ENCODE data around the gene PIP5K1B. TPM values are rescaled to one million over a fixed set of nuclear protein-coding genes. Genes with fewer than 3 reads are reported as not detected.

Gene PIP5K1B
- total and polyA plus RNA-seq, 2 donors, result 0.94 to 1.2 TPM

GRCh38 chr9:68771376-68771775 is 66.3 kb downstream of the PIP5K1B start:
- no peaks in the 10 kb centered on the region for H3K36me3 ChIP-seq (ENCODE audit: control insufficient read depth in 2 of 2, insufficient read depth in 2 of 2, low read length in 1 of 2)

GRCh38 chr9:68775003-68775730 is 70.1 kb downstream of the PIP5K1B start:
- WGBS, result 85% methylated on average over 5 of the region's 5 CpGs
- H3K4me1 ChIP-seq (ENCODE audit: control insufficient read depth in 2 of 2, insufficient read depth in 2 of 2, low read length in 2 of 2), result peaks cover 3 to 4% of the 10 kb centered on the region in 2 donors
- H3K4me3 ChIP-seq (ENCODE audit: low read length in 2 of 2), result no peak overlapping the region
- no peak for DNase-seq (ENCODE audit: low read depth in 6 of 9, low spot score in 9 of 9)
- no peaks in the 10 kb centered on the region for H3K9me3 ChIP-seq (ENCODE audit: control insufficient read depth in 2 of 2, insufficient read depth in 1 of 2, low read length in 1 of 2)
- H3K27ac ChIP-seq (ENCODE audit: low read depth in 1 of 2, low read length in 1 of 2), result no peak overlapping the region
- H3K36me3 ChIP-seq (ENCODE audit: control insufficient read depth in 2 of 2, insufficient read depth in 2 of 2, low read length in 1 of 2), result no peaks in the 10 kb centered on the region
- H3K27me3 ChIP-seq (ENCODE audit: control insufficient read depth in 2 of 2, insufficient read depth in 1 of 2, low read length in 1 of 2), result no peaks in the 10 kb centered on the region

More at GRCh38 chr9:68771376-68771775, 66.3 kb downstream of the PIP5K1B start:
- Histone ChIP-seq H3K4me3 (ENCODE audit: low read length in 2 of 2) (no peak overlapping the region), H3K27me3 (ENCODE audit: control insufficient read depth in 2 of 2, insufficient read depth in 1 of 2, low read length in 1 of 2) (no peaks in the 10 kb centered on the region), H3K9me3 (ENCODE audit: control insufficient read depth in 2 of 2, insufficient read depth in 1 of 2, low read length in 1 of 2) (no peaks in the 10 kb centered on the region), H3K4me1 (ENCODE audit: control insufficient read depth in 2 of 2, insufficient read depth in 2 of 2, low read length in 2 of 2) (no peaks in the 10 kb centered on the region), H3K27ac (ENCODE audit: low read depth in 1 of 2, low read length in 1 of 2) (no peak overlapping the region)
- DNase-seq (ENCODE audit: low read depth in 6 of 9, low spot score in 9 of 9), result no peak
- WGBS, result 93% methylated on average over 1 of the region's 1 CpG

- H3K4me1 ChIP-seq (ENCODE audit: control insufficient read depth in 2 of 2, insufficient read depth in 2 of 2, low read length in 2 of 2), result peaks cover 8 to 15% of the 10 kb centered on the region in 2 donors
- H3K4me3 ChIP-seq (ENCODE audit: low read length in 2 of 2), result no peak overlapping the region
- H3K27me3 ChIP-seq (ENCODE audit: control insufficient read depth in 2 of 2, insufficient read depth in 1 of 2, low read length in 1 of 2), result no peaks in the 10 kb centered on the region
- DNase-seq (ENCODE audit: low read depth in 6 of 9, low spot score in 9 of 9), result no peak
- H3K9me3 ChIP-seq (ENCODE audit: control insufficient read depth in 2 of 2, insufficient read depth in 1 of 2, low read length in 1 of 2), result no peaks in the 10 kb centered on the region
- no peaks in the 10 kb centered on the region for H3K36me3 ChIP-seq (ENCODE audit: control insufficient read depth in 2 of 2, insufficient read depth in 2 of 2, low read length in 1 of 2)
- no peak overlapping the region for H3K27ac ChIP-seq (ENCODE audit: low read depth in 1 of 2, low read length in 1 of 2)
- 97% methylated on average over 2 of the region's 2 CpGs for WGBS
Observed at GRCh38 chr9:68777070-68777763, 72.2 kb downstream of the PIP5K1B start.

DNA sequence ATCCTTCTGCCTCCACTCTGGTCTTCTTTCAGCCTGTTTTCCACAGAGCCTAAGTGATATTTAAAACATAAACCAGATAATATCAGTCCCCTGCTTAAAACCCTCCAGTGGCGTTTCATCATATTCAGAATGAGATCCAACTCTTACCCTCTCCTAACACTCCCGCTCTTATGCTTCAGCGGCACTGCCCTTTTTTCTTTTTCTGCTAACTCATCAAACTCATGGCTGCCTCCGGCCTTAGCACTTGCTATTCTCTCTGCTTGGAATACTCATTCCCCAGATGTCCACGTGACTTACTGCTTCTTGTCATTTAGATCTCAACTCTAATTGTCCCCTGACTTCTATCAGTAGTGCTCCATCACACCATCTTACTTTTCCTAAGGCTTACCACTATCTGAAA is 73.6 kb downstream of the PIP5K1B start:
- WGBS, result over 99% methylated on average over 5 of the region's 5 CpGs
- Histone ChIP-seq H3K4me1 (ENCODE audit: control insufficient read depth in 2 of 2, insufficient read depth in 2 of 2, low read length in 2 of 2) (peaks cover 9 to 15% of the 10 kb centered on the region in 2 donors), H3K9me3 (ENCODE audit: control insufficient read depth in 2 of 2, insufficient read depth in 1 of 2, low read length in 1 of 2) (no peaks in the 10 kb centered on the region), H3K27ac (ENCODE audit: low read depth in 1 of 2, low read length in 1 of 2) (no peak overlapping the region), H3K27me3 (ENCODE audit: control insufficient read depth in 2 of 2, insufficient read depth in 1 of 2, low read length in 1 of 2) (no peaks in the 10 kb centered on the region), H3K4me3 (ENCODE audit: low read length in 2 of 2) (no peak overlapping the region), H3K36me3 (ENCODE audit: control insufficient read depth in 2 of 2, insufficient read depth in 2 of 2, low read length in 1 of 2) (no peaks in the 10 kb centered on the region)
- DNase-seq (ENCODE audit: low read depth in 6 of 9, low spot score in 9 of 9), result no peak

DNA sequence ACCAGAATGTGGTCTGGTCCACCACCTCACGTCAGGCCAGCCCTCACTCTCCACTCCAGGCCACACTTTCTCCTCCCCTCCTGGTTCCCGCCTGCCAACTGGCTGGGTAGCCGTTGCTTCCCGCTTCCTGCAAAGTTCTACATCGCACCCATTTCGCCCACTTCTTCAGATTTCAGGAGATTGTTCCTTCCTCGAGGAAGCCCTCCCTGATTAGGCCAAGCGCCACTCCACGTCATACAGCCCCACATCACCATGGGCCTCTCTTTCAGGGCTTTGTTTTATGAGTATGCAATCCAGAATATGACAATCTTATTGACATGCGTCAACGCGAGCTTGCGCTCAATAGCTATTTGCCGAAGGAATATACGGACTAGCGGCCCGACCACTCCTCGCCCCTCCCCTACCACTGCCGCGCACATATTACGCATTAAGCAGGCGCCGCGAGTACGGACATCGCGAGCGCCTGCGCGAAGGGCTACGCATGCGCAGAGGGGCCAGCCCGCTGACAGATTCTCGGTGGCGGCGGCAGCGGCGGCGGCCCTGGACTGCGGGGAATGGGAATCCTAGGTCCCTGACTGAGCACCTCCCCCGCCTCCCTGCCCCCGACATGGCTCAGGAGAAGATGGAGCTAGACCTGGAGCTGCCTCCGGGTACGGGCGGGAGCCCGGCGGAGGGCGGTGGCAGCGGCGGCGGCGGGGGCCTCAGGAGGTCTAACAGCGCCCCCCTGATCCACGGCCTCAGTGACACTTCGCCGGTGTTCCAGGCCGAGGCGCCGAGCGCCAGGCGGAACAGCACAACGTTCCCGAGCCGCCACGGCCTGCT is 74.7 kb downstream of the PIP5K1B start:
- no peaks in the 10 kb centered on the region for H3K27me3 ChIP-seq (ENCODE audit: control insufficient read depth in 2 of 2, insufficient read depth in 1 of 2, low read length in 1 of 2)
- peak; percentile 84 to 96 (median 91) for DNase-seq (ENCODE audit: low read depth in 6 of 9, low spot score in 9 of 9)
- H3K9me3 ChIP-seq (ENCODE audit: control insufficient read depth in 2 of 2, insufficient read depth in 1 of 2, low read length in 1 of 2), result no peaks in the 10 kb centered on the region
- peaks cover 11 to 15% of the 10 kb centered on the region in 2 donors for H3K4me1 ChIP-seq (ENCODE audit: control insufficient read depth in 2 of 2, insufficient read depth in 2 of 2, low read length in 2 of 2)
- under 1% methylated on average over 65 of the region's 65 CpGs for WGBS
- H3K36me3 ChIP-seq (ENCODE audit: control insufficient read depth in 2 of 2, insufficient read depth in 2 of 2, low read length in 1 of 2), result no peaks in the 10 kb centered on the region
- H3K27ac ChIP-seq (ENCODE audit: low read depth in 1 of 2, low read length in 1 of 2), result peak overlapping the region; percentile 91 to 94
- H3K4me3 ChIP-seq (ENCODE audit: low read length in 2 of 2), result peak overlapping the region; percentile 81 to 83

- no peaks in the 10 kb centered on the region for H3K36me3 ChIP-seq (ENCODE audit: control insufficient read depth in 2 of 2, insufficient read depth in 2 of 2, low read length in 1 of 2)
- WGBS, result 2% methylated on average over 19 of the region's 19 CpGs
- peaks cover 11 to 15% of the 10 kb centered on the region in 2 donors for H3K4me1 ChIP-seq (ENCODE audit: control insufficient read depth in 2 of 2, insufficient read depth in 2 of 2, low read length in 2 of 2)
- peak overlapping the region; percentile 91 to 94 for H3K27ac ChIP-seq (ENCODE audit: low read depth in 1 of 2, low read length in 1 of 2)
- DNase-seq (ENCODE audit: low read depth in 6 of 9, low spot score in 9 of 9), result peak in 1 of 9 donors; percentile 18
- no peaks in the 10 kb centered on the region for H3K27me3 ChIP-seq (ENCODE audit: control insufficient read depth in 2 of 2, insufficient read depth in 1 of 2, low read length in 1 of 2)
- H3K9me3 ChIP-seq (ENCODE audit: control insufficient read depth in 2 of 2, insufficient read depth in 1 of 2, low read length in 1 of 2), result no peaks in the 10 kb centered on the region
- H3K4me3 ChIP-seq (ENCODE audit: low read length in 2 of 2), result peak overlapping the region; percentile 81 to 83
Observed at GRCh38 chr9:68780380-68780712, 75.3 kb downstream of the PIP5K1B start.

- DNase-seq (ENCODE audit: low read depth in 6 of 9, low spot score in 9 of 9), result peak in 4 of 9 donors; percentile 4 to 28 (median 14)
- H3K27me3 ChIP-seq (ENCODE audit: control insufficient read depth in 2 of 2, insufficient read depth in 1 of 2, low read length in 1 of 2), result no peaks in the 10 kb centered on the region
- peaks cover 11 to 15% of the 10 kb centered on the region in 2 donors for H3K4me1 ChIP-seq (ENCODE audit: control insufficient read depth in 2 of 2, insufficient read depth in 2 of 2, low read length in 2 of 2)
- H3K9me3 ChIP-seq (ENCODE audit: control insufficient read depth in 2 of 2, insufficient read depth in 1 of 2, low read length in 1 of 2), result no peaks in the 10 kb centered on the region
- 39% methylated on average over 7 of the region's 7 CpGs for WGBS
- H3K27ac ChIP-seq (ENCODE audit: low read depth in 1 of 2, low read length in 1 of 2), result peak overlapping the region in 1 of 2 donors; percentile 91
- H3K4me3 ChIP-seq (ENCODE audit: low read length in 2 of 2), result peak overlapping the region; percentile 81 to 83
- H3K36me3 ChIP-seq (ENCODE audit: control insufficient read depth in 2 of 2, insufficient read depth in 2 of 2, low read length in 1 of 2), result no peaks in the 10 kb centered on the region
Observed at GRCh38 chr9:68780720-68781119, 75.7 kb downstream of the PIP5K1B start.

DNA sequence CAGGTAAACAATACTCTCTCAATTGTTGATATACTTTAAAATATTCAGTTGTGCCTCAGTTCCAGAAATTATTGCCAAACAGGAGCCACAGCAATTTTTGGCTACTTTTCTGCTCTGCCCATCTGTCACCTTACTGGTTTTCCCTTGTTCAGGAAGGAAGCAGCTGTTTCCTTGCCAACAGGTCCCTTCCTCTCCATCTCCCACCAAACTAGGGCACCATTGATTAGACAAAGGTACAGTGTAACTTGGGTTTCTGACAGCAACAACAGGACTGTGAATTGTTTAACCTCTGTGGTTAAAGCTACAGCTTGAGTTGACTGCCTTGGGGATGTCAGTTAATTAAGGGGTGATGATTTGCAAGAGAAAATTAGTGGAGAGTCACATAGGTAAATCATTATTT is 76.9 kb downstream of the PIP5K1B start:
- Histone ChIP-seq H3K27ac (ENCODE audit: low read depth in 1 of 2, low read length in 1 of 2) (no peak overlapping the region), H3K9me3 (ENCODE audit: control insufficient read depth in 2 of 2, insufficient read depth in 1 of 2, low read length in 1 of 2) (no peaks in the 10 kb centered on the region), H3K27me3 (ENCODE audit: control insufficient read depth in 2 of 2, insufficient read depth in 1 of 2, low read length in 1 of 2) (no peaks in the 10 kb centered on the region), H3K4me1 (ENCODE audit: control insufficient read depth in 2 of 2, insufficient read depth in 2 of 2, low read length in 2 of 2) (peaks cover 11 to 15% of the 10 kb centered on the region in 2 donors), H3K36me3 (ENCODE audit: control insufficient read depth in 2 of 2, insufficient read depth in 2 of 2, low read length in 1 of 2) (no peaks in the 10 kb centered on the region), H3K4me3 (ENCODE audit: low read length in 2 of 2) (no peak overlapping the region)
- no peak for DNase-seq (ENCODE audit: low read depth in 6 of 9, low spot score in 9 of 9)

DNA sequence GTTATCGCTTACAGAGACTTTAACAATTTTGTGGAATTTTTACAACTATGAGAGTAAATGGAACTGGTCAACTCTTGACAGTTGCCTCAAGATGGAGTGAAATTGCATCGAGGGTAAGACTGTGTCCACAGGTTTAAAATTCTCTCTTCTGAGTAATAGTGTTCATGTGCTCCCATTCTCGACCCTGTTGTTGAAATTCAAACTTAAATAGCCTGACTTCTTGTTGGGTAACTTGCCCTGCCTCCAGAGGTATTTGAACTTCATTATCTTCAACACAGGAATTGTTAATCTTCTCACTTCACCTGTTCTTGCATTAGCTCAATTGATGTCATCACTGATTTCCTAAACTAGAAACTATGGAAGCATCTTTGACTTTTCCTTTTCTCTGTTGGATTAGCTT is 77.5 kb downstream of the PIP5K1B start:
- WGBS, result 97% methylated on average over 3 of the region's 3 CpGs
- no peaks in the 10 kb centered on the region for H3K27me3 ChIP-seq (ENCODE audit: control insufficient read depth in 2 of 2, insufficient read depth in 1 of 2, low read length in 1 of 2)
- H3K4me3 ChIP-seq (ENCODE audit: low read length in 2 of 2), result no peak overlapping the region
- no peaks in the 10 kb centered on the region for H3K9me3 ChIP-seq (ENCODE audit: control insufficient read depth in 2 of 2, insufficient read depth in 1 of 2, low read length in 1 of 2)
- H3K4me1 ChIP-seq (ENCODE audit: control insufficient read depth in 2 of 2, insufficient read depth in 2 of 2, low read length in 2 of 2), result peaks cover 11 to 15% of the 10 kb centered on the region in 2 donors
- no peak overlapping the region for H3K27ac ChIP-seq (ENCODE audit: low read depth in 1 of 2, low read length in 1 of 2)
- no peak for DNase-seq (ENCODE audit: low read depth in 6 of 9, low spot score in 9 of 9)
- H3K36me3 ChIP-seq (ENCODE audit: control insufficient read depth in 2 of 2, insufficient read depth in 2 of 2, low read length in 1 of 2), result no peaks in the 10 kb centered on the region

All from thymus (tissue), 11 donors.